ENCODE results near the gene CCNE1. TPM values are rescaled to one million over a fixed set of nuclear protein-coding genes. Genes with fewer than 3 reads are reported as not detected.
A peak's percentile ranks its signal among the peaks of the same experiment; 100 is the strongest.

Gene CCNE1
- total and polyA plus RNA-seq, 7 donors, result 0.97 to 6.7 (median 2.0) TPM

- WGBS, 3 donors, result 82 to 90% (median 86%) methylated on average over 3 of the region's 3 CpGs
These were observed 1.8 kb upstream of the CCNE1 start for GRCh38 chr19:29809795-29810503.

GRCh38 chr19:29810504-29810871, 1.3 kb upstream of the CCNE1 start:
- Histone ChIP-seq H3K27ac (no peak overlapping the region), H3K4me3 (no peak overlapping the region), H3K4me1 (no peaks in the 10 kb centered on the region), H3K9me3 (no peaks in the 10 kb centered on the region), H3K36me3 (ENCODE audit: insufficient read depth in 1 of 2, low read depth in 1 of 2) (no peaks in the 10 kb centered on the region), H3K27me3 (ENCODE audit: insufficient read depth in 3 of 3, low read length in 2 of 3) (no peaks in the 10 kb centered on the region)
- intact Hi-C loops (cut with DNase I), result loop anchor here in 1 of 2 donors (5.0 kb wide), 1 partner anchor 37 kb away; no protein-coding TSS in a partner anchor
- ATAC-seq, result no peak
- TF ChIP-seq CTCF (IDR thresholded peaks at IDR 0.05), result no peak
- DNase-seq, result no peak
- 83 to 90% (median 88%) methylated on average over 4 of the region's 4 CpGs for WGBS, 3 donors

More at GRCh38 chr19:29809795-29810503, 1.8 kb upstream of the CCNE1 start:
- Histone ChIP-seq H3K27me3 (ENCODE audit: insufficient read depth in 3 of 3, low read length in 2 of 3) (no peaks in the 10 kb centered on the region), H3K27ac (no peak overlapping the region), H3K9me3 (no peaks in the 10 kb centered on the region), H3K4me1 (no peaks in the 10 kb centered on the region), H3K36me3 (ENCODE audit: insufficient read depth in 1 of 2, low read depth in 1 of 2) (no peaks in the 10 kb centered on the region), H3K4me3 (no peak overlapping the region)
- intact Hi-C loops (cut with DNase I), result loop anchor here in 1 of 2 donors (5.0 kb wide), 1 partner anchor 37 kb away; no protein-coding TSS in a partner anchor
- no peak for TF ChIP-seq CTCF (IDR thresholded peaks at IDR 0.05)
- DNase-seq (peak in 1 of 2 donors; percentile 23), ATAC-seq (no peak)

GRCh38 chr19:29812080-29812880, 489 bp downstream of the CCNE1 start:
- no peak overlapping the region for H3K27ac ChIP-seq
- no peaks in the 10 kb centered on the region for H3K27me3 ChIP-seq (ENCODE audit: insufficient read depth in 3 of 3, low read length in 2 of 3)
- H3K9me3 ChIP-seq, result no peaks in the 10 kb centered on the region
- no peak for TF ChIP-seq CTCF (IDR thresholded peaks at IDR 0.05)
- WGBS, 3 donors, result 2 to 10% (median 5%) methylated on average over 27 to 103 of the region's 104 CpGs
- DNase-seq (peak; percentile 29 to 49), ATAC-seq (no peak)
- peak overlapping the region; percentile 59 for H3K4me3 ChIP-seq
- H3K4me1 ChIP-seq, result no peaks in the 10 kb centered on the region
- H3K36me3 ChIP-seq (ENCODE audit: insufficient read depth in 1 of 2, low read depth in 1 of 2), result peaks cover 0 to 4% of the 10 kb centered on the region in 2 donors
- intact Hi-C loops (cut with DNase I), result loop anchor here (2.0 to 5.0 kb wide), 2 partner anchors 31 to 35 kb away; no protein-coding TSS in a partner anchor

GRCh38 chr19:29812881-29813275, 1.1 kb downstream of the CCNE1 start:
- DNase-seq, result peak in 1 of 2 donors; percentile 30
- H3K9me3 ChIP-seq, result no peaks in the 10 kb centered on the region
- H3K4me1 ChIP-seq, result no peaks in the 10 kb centered on the region
- peak overlapping the region; percentile 59 for H3K4me3 ChIP-seq
- no peak for TF ChIP-seq CTCF (IDR thresholded peaks at IDR 0.05)
- WGBS, 3 donors, result 76 to 81% (median 77%) methylated on average over 6 of the region's 6 CpGs
- peaks cover 0 to 5% of the 10 kb centered on the region in 2 donors for H3K36me3 ChIP-seq (ENCODE audit: insufficient read depth in 1 of 2, low read depth in 1 of 2)
- no peak for ATAC-seq
- H3K27ac ChIP-seq, result no peak overlapping the region
- no peaks in the 10 kb centered on the region for H3K27me3 ChIP-seq (ENCODE audit: insufficient read depth in 3 of 3, low read length in 2 of 3)
- intact Hi-C loops (cut with DNase I), result loop anchor here (2.0 to 5.0 kb wide), 2 partner anchors 30 to 34 kb away; no protein-coding TSS in a partner anchor
